CD4-positive, alpha-beta T cell treated with Interleukin-1 beta for 1 hour (primary cell): ENCODE data around the gene TMCO4.
A peak's percentile ranks its signal among the peaks of the same experiment; 100 is the strongest.

Experiments used
- DNase-seq, 2 donors: peaks; one replicate each; pipeline ENCODE4 v3.0.0-alpha.2; 2020 to 2022

Gene TMCO4

DNA sequence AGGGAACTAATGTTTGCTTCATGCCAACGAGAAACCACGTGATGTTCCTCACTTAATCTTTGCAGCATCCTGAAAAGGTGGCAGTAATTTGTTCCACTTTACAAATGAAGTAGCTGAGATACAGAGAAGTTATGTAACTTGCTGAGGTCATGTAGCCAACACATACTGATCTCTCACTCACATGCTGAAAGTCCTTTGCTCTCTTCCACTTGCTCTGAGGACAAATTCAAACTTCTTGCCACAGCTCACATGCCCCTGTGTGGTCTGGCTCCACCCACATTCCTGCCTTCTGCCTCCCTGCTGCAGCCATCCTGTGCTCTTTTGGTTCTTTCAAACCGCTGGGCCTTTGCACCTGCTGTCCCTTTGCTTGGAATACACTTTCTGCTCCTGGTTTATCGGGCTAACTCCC is 55.4 kb downstream of the TMCO4 start:
- DNase-seq: no peak

DNA sequence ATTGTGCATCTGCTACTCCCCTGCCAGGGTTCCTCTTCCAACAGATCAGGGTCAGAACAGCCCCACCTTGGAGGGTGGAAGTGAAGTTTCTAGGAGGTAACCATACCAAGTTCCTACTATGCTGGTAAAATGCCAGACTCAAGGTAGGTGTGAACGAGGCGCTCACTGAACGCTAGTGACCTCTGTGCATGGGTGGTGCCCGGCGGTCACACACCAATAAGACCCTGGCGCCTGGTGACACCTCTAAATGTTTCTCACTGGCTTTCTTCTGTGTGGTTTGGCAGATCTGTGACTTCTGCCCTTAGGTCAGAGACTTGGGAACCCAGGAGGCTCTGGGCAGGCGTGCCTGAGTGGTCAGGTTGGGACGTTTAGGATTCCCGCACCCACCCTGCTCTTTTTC is 55.9 kb downstream of the TMCO4 start:
- no peak for DNase-seq

DNA sequence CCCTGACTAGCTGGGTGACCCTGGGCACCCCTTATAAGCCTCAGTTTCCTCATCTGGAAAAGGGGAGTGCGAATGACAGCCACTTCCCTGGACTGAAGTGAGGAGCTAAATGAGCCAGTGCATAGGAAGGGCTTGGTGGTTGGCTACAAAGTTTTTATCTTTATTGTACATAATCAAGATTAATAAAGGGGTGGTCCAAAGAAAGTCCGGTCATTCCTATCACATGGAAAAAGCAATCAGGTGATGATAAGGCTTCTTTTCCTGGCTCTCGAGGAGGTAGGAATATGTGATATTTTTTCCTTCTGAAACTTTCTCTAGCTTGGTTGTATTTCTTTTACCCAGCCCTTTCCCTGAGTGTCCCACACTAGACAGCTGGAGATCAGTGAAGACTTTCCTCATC is 56.5 kb downstream of the TMCO4 start:
- no peak for DNase-seq

GRCh38 chr1:19739628-19740027 is 60.1 kb downstream of the TMCO4 start:
- no peak for DNase-seq

- no peak for DNase-seq
Measured at GRCh38 chr1:19738669-19739068, 61.0 kb downstream of the TMCO4 start.

DNA sequence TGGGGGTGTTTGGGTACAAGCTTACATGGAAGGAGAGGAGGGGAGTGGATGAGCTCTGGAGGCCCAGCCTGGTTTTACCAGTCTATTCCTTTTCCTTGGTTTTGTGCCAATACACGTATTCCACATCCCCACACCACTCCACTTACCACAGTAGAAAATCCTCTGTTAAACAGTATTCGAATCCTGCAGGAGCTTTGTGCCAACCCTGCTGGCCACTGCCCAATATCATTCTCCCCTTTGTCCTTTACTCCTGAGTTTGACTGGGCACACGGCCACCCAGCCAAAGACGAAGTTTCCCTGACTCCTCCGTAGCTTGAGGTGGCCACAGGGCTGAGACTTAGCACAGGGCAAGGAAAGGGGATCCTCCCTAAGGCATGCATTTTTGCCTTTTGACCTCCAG is 61.6 kb downstream of the TMCO4 start:
- DNase-seq: no peak

GRCh38 chr1:19737104-19737825 is 62.5 kb downstream of the TMCO4 start:
- DNase-seq: no peak

- no peak for DNase-seq
Measured at GRCh38 chr1:19735440-19736127, 64.1 kb downstream of the TMCO4 start.

- no peak for DNase-seq
Measured at GRCh38 chr1:19734472-19734999, 65.2 kb downstream of the TMCO4 start.

DNA sequence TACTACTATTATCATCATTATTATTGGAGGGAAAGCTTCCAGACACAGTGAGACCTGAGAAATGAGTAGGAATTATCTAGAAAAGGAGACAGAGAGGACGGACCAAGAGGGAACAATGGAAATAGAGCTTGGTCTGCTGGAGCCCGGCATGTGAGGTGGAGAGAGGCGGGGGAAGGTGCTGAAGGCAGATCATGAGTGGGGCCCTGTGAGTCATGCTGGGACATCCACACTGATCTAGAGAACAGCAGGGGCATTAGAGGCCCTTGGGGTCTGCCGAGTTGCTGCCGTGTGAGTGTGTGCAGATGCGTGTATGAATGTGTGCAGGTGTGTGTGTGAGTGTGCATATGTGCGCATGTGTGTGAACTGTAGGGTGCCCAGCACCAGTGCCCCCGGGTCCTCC is 65.7 kb downstream of the TMCO4 start:
- no peak for DNase-seq

DNA sequence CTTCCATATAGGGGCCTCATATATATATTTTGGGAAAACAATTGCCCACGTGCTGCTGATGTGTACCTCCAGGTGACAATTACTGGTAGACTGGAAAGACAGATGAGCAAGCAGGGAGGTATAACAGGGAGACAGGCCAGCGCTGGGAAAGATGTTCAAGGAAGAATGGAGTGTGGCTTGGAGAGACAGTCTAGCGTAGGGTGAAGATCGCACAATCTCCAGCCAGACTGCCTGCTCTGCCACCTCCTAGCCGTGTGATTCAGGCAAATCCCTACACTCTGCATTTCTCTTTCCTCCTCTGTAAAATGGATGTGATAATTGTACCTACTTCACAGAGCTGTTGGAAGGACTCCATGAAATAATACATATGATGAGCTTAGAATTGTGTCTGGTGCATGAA is 66.1 kb downstream of the TMCO4 start:
- DNase-seq: no peak

- no peak for DNase-seq
Measured at GRCh38 chr1:19731311-19731821, 68.3 kb downstream of the TMCO4 start.

- no peak for DNase-seq
Measured at GRCh38 chr1:19730793-19731192, 68.9 kb downstream of the TMCO4 start.

DNA sequence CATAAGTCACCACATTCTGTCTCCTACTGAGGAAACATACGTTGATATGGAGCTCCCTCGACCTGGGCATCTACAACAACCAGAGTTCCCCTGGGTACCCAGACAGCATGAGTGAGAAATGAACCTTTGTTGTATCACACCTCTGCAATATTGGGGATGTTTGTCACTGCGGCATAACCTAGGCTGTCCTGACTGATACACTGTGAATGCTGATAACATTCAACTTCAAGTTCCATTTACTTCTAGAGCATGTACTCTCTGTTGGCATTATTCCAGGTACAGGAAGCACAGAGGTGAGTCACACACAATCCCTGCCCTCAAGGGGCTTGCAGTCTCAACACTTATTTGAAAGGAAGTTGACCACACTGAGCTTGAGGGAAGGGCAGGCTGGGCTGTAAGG is 69.5 kb downstream of the TMCO4 start:
- no peak for DNase-seq

GRCh38 chr1:19728413-19729145 is 71.1 kb downstream of the TMCO4 start:
- no peak for DNase-seq

DNA sequence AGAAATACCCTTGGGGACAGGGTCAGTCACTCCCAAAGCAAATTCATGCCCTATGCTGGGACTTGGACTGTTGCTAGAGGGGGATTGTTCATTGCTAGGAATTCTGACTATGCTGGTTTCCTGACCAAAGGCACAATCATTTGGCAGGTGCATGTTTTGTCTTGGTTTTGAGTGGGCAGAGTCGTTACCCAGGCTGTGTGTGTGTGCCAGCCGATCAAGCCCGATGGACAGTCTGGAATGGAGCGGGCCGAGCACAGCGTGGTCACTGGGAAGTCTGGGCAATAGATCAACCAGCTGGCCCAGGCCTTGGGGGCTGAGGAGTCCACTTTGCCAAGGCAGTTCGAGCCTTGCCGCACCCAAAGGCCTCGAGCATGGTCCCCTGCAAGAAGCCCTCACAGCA is 74.1 kb downstream of the TMCO4 start:
- DNase-seq: no peak

DNA sequence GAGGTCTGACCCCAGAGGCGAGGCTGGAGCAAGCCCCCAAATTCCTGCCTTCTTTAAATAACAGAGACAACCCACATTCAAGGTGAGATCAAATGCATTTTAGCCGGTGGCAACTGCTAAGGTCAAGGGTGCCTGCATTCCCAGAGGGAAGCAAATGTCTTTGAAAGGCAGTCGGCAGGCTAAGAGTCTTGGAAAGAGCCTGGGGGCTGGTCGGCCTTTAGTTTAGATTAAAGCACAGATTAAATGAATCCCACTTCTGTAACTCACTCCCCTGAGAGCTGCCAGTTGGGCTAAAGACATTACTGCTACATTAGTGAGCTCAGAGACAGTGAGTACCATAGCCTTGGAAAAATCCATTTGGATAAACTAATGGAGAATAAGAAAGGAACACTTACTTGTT is 75.8 kb downstream of the TMCO4 start:
- no peak for DNase-seq

DNA sequence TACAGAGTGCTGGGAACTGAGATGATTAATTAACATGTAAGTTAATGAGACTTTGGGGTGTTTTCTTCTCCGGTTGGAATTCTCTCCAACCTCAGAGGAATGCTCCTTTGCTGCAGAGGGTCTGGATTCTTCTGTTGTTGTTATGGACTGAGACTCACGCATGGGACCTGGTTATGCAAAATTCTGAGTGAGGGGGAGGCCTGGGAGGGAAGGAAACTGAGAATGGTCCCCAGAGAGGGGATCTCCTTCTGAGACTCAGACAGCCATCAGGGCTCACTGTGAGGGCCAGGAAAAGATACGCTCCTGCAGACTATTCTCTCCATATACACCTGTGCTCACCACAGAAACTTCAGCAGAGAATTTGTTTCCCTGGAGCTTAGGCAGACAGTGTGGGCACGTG is 78.7 kb downstream of the TMCO4 start:
- no peak for DNase-seq

DNA sequence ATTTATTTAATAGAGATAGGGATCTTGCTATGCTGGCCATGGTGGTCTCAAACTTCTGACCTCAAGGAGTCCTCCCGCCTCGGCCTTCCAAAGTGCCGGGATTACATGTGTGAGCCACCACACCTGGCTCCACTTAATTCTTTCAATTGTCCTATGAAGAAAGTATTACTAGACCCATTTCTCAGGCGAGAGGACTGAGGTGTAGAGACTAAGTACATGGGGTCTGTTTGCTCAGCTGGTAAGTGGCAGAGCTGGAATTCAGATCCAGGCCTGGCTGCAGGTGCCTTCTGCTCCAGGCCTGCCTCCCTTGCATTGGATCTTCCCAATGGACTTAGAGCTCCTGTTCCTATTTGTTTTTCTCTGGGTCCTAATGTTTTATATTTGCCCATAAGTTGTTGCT is 79.5 kb downstream of the TMCO4 start:
- no peak for DNase-seq

DNA sequence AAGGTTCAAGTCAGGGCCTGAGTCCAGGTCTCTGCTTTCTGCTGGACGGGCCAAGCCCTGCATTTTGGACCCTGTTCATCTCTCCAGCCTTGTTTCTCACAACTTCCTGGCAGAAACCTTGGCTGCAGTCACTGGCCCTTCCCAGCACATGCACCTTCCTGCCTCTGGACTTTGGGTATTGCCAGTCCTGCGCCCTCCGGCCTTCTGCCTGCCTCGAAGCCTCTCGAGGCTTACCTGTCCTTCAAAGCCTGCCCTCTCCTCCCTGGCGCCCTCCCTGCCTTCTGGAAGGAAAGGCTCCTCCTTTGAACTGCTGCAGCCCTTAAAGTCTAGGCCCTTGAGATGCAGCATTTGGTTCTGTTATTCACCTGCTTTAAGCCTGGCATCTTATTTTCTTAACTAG is 82.2 kb downstream of the TMCO4 start:
- DNase-seq: no peak

DNA sequence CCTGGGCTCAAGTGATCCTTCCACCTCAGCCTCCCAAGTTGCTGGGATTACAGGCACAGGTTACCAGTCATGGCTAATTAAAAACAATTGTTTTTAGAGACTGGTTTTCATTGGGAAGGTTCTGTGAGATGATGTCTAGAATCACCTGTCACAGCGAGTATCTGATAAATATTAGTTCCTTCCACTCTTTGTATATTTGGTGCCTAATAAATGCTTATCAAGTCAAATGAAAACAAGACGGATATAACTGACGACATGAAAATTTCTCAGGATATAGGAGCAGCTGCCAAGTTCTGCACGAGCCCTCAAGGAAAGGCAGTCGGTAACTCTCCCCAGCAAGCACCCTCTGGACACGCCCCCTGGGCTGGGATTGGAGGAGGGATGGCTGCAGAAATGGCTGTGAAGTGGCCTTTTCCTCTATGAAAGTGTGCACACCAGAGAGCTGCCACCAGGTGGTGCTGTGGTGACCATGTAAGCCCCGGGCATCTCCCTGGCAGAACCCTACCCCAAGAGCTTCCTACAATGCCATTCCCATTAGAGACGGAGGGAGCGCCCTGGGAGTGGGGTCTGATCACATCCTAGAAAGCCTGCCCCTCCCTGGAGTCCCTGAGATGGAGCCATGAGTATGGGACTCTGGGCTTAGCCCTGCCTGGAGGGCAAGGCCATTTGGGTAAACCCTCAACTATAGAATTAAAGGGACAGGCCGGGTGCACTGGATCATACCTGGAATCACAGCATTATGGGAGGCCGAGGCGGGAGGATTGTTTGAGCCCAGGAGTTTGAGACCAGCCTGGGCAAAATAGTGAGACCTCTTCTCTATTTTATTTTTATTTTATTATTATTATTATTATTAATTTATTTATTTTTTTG is 84.1 kb downstream of the TMCO4 start:
- peak; percentile 82 to 84 for DNase-seq

DNA sequence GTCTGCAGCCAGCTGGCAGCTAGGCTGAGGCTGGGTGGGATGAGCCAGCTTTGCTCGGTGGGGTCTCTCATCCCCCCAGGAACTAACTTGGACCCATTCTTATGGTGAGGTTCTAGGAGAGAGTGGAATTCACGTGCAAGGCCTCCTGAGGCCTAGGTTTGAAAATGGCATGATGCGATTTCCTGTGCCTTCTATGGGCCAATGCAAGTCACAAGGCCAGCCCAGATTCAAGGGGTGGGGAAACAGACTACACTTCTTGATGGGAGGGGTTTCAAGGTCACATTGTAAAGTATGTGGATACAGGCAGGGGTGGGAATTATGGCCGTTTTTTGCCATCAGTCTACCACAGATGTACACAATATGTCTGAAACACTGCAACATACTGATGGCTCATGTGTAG is 86.8 kb downstream of the TMCO4 start:
- DNase-seq: no peak
